Measurements from ENCODE around the gene GOSR2.
"Not testable (repeated sequence)": the region's sequence is repeated elsewhere in the genome, so short reads cannot be mapped to it uniquely, and the experiment has no call there.

The GOSR2 gene

DNA sequence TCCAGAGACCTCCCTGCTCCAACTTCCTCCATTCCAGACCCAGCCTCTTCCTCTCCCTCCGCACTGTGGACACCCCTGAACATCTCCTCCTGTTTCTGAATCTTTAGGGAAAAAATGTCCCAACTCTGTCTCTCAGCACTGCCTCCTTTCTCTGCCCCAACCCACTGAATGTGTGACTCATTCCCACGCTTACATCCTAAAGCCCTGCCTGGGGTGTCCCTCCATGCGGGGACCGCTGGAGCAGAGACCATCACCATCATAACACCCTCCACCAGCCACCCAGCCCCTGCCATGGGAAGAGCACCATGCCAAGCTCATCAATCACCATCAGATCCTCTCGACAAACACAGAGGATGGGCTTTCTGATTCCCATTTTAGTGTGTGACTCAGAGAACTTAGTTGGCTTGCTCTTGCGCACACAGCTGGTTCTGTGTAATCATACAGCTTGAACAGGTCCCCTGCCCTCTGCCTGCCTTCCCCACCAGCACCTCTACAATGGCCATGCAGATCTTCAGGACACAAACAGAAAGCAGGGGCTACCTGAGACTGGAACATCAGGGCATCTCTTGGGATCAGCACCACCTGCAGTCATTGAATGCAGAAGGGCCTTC lies 45.4 kb downstream of the GOSR2 start:
- DNase-seq, result no peak

DNA sequence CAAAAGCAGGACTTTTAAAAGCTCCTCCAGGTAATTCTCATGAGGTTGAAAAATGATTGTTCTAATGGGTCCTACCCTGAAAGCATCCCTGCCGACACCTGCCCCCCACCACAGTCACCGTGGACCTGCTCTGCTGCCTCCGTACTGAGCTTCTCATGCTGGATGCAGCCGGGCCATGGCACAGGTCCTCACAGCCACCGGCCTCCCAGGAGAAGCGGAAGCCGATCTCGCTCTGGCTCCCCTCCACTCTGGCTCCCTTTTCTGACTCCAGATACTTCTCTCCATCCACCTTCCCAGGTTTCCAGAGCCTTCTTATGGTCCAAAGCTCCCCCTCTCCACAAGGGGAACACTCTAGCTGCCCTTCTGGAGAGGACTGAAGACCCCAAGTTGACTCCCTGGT lies 45.9 kb downstream of the GOSR2 start:
- DNase-seq, result no peak

DNA sequence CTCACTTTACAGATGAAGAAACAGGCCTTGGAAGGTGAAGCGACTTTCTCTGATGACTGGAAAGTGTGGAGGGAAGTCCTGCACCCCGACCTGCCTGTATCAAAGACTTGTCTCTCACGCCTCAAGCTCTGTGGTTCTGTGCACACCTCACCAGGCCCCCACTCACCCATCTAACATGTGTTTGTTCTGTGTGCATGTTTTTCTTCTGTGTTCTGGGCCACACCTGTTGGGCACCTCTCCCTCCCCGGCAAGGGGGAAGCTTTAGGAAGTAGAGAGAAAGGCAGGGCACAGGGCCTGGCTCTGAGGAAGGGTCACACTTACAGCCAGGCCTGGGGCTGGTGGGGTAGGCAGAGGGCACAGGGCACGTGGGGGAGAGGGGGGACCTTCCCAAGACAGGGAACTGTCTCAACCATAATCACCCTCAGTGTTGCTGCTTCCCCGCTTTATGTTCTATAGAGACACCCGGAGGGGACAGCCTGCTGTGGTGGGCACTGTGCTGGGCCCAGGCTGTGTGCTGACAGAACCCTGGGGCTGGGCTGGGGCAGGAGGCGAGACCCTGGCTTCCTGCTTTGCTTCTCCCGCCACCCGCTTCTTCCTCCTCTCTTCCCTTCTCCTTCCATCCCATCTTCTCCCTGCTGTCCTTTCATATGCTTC lies 48.8 kb downstream of the GOSR2 start:
- no peak for DNase-seq

DNA sequence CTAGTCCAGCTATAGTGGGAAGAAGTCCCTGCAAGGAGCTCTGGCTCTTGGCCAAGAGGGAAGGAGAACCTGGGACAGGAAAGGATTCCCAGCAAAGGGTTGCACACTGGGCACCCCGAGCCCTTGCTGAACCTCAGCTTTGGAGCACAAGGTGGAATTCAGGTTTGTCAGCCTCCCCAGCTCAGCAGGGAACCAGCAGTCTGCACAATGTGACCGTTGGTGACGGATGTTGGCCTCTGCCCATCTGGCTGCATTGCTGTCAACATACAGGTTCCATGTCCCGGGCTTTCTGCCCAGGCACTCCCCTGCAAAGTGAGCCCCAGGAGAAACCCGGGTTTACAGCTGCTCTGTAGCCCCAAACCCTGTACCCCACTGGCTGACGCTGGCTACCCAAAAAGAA lies 49.4 kb downstream of the GOSR2 start:
- no peak for DNase-seq

DNA sequence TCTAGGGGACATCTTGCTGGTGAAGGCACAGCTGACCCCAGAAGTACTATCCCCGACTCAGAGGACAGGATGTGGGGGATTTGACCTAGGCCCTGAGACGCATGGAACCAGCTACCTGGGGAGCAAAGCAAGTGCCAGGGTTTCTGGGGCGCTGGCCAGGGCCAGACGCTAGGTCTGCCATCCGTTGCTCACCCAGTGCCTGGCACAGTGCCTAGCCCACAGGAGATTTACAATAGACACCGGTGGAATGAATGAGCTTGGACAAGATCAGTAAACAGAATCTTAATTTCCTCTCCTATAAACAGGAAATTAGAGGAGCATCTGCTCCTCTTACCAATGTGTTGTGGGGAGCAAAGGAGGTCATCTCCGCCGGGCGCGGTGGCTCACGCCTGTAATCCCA lies 51.1 kb downstream of the GOSR2 start:
- DNase-seq, result no peak

DNA sequence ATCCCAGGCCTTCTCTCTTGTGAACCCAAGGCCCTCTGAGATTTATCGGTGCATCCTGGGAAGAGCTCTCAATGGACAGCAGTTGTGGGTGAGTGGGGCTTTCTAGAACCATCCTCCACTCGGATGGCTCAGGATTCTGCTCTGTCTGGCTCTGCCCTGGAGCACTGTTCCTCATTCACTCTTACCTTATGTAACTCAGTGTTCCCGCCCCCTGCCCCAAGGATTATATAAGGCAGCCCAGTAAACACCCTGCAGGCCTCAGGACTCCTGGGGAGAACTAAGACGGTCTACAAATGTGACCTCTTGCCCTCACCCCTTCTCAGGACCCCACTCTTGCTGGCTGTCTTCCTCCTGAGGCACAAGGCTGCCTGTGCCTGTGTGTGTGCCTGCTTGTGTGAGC lies 52.3 kb downstream of the GOSR2 start:
- no peak for DNase-seq

DNA sequence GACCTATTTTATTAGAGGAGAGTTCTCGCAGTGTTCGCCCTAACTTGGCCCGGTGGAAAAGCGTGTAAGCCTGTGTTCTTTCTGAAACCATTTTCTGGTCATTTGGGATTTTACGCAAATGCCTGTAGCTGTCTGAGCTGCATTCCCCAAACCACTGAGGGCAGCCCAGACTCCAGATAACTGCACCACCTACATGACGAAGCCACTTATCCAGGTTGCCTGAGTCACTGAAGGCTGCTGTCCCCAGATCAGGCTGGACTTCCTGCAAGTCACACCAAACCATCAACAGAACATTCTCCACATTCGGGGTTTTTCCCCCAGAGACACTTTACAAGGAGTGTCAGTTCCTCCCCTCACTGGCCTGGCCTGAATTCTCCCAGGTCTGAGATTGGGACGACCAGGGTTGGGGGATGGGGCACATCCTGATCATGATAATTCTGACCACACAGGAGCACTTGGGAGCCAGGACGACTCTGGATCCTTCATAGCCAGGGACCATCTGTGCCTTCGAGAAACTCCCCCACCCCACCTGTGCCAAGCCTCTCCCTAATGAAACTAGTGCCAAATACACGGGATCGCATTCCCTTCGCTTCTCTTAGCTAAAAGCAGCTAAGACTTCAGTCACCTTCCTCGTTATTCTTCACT lies 53.8 kb downstream of the GOSR2 start:
- DNase-seq, result no peak

DNA sequence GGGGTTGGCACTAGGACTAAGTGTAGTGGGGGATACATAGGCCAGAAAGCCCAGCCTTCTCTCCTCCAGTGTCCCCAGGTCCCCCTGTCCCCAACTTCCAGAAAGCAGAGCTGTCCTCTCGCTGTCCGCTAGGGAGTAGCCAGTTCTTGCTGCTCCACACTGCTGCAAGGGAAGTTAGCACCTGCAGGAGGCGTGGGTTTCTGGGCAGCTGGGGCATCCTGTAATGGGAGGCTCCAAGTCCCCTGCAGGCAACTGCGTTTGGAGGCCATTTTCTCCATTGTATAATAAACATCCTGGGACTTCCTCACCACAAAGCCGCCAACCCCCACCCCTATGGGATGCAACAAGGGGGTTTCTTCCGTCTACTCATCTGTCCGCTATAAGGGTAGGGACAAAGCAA lies 54.4 kb downstream of the GOSR2 start:
- DNase-seq, result no peak

DNA sequence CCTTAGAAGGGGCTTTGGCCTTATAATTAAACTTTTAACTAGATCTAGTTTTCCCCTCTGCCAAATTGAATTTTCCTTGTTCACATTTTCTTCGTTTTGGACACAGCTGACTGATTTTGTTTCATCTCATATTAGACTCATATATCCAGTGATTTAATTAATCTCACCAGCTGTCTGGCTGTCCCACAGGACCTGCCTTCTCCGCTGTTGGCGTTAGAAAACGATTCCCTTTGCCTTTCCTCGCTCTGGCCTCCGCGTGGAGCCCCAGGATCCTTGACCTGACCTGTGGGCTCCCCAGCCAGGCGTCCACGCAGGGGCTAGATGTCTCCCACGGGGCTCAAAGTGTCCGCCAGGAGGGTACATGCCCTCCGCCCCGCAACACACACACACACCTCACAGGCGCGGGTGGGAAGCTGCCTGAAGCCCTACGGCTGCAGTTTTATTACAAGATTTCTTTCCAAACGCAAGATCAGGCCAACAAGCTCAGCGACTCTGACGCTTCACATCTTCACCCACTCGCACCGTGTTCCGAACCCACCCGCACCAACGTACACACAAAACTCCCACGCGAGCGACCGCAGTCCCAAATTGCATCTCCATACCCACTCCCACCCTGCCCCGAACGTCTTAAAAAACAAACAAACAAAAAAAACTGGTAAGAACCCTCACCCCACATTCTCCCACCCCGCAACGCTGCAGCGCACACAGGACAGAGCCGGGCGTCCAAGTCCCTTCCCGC lies 55.0 kb downstream of the GOSR2 start:
- DNase-seq, result no peak

DNA sequence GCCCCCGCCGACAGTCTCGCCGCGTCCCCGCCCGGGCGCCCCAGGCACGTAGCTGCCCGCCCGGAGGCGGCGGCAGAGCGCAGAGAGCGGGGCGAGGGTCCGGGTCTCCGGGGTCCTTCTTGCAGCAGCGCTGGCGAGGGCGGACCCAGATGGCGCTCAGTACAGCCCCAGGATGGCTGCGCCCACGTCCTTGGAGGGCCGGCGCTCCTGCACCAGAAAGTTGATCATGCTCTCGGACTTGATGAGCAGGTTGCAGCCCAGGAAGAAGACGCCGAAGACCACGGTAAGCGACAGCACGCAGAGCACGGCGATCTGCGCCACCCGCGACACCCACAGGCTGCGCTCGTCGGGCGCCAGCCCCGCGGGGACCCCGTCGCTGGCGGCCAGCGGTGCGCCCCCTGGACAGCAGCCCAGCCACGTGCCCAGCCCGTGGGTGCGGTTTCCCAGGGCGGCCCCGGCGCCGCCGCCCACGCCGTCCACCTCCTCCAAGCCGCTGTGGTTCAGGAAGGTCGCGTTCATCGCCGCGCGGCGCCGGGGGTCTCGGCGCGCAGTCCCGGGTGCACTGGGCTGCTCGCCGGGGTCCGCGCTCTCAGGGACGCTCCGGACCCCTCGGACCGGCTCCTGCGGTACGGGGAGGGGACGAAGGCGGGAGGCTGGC lies 55.7 kb downstream of the GOSR2 start:
- peak in 1 of 2 donors; percentile 9 for DNase-seq

DNA sequence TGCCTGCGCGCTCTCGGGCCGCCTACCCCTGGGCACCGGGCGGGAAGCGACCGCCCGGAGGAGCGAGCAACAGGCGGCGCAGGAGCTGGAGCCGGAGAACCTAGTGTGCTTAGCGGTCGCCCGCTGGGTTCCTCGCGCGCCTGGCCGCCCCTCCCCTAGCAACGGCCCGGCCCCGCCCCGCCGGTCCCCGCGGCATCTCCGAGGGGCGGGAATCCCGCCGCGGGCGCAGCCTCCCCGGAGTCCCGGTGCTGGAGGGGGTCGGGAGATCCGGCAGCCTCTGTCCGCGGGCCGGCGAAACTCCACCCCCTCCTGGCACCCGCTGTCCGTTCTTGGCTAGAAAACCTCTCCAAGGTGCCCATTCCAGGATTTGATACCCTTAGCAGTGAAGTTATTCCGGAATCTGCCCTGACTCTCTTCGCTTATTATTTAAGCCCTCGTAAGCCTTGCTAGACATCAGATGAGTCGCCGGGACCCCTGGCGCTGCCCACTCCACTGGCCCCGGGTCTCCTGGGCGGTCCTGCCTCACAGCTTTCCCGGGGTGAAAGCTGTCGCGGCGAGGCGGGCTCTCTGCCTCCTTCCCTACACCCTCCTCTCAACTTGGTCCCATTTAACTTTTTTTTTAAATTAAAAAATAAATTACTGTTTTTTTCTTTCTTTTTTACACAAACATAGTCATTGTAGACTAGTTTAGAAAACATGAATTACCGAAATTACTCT lies 56.3 kb downstream of the GOSR2 start, which contains the start of gene RPRML:
Gene RPRML, minus strand, starts transcription at position 107 of the 717 bp plus-strand sequence. CDS start 246 bp downstream, outside the sequence.
- peak in 1 of 2 donors; percentile 14 for DNase-seq

DNA sequence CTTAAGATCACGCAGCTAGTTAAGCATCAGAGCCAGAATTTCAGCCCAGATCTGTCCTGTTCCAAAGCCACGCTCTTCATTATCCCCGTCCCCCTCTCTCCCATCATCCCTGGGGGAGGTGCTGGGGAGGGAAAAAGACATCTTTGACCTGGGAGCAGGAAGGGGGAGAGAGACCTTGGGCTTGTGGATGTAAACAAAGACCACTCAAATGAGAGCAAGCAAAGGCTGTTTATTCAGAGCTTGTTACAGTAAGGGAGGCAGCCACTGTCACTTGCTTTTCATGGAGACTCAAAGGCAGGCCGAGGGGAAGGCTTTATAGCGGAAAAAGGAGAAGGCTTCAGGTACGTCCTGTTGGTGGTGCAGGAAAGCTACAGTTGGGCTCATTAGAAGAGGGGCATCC lies 59.6 kb downstream of the GOSR2 start:
- no peak for DNase-seq

DNA sequence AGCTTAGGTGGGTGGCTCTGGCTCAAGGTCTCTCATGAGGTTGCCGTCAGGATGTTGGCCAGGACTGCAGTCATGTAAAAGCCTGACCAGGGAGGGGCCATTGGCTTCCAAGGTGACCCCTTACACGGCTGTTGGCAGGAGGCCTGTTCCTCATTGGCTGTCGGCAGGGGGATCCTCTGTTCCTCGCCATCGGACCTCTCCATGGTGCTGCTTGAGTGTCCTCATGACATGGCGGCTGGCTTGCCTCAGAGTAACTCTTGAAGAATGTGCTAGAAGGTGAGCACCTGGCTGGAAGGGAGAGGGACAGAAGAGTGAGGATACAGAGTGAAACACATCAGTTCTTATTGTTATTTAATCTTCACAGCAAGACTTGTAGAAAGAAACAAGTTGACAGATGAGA lies 60.8 kb downstream of the GOSR2 start:
- DNase-seq, result no peak

DNA sequence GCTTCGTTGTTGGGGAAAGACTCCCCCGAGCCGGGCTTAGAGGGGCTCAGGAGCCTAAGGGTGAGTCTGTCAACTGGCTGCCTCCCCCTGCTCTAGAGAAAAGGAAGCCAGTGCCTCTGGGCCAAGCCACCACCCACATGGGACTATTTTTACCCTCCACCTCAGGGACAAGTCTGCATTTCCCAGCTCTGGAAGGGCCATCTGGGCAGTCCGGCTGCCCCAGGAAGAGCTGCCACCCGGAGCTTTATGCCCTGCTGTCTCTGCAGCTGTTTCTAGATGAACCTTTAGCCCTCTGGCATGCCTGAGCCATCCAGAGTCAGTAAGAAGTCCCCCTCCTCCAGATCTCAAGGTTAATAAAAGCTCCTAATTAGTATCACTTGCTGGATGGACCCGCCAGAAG lies 61.4 kb downstream of the GOSR2 start:
- no peak for DNase-seq

DNA sequence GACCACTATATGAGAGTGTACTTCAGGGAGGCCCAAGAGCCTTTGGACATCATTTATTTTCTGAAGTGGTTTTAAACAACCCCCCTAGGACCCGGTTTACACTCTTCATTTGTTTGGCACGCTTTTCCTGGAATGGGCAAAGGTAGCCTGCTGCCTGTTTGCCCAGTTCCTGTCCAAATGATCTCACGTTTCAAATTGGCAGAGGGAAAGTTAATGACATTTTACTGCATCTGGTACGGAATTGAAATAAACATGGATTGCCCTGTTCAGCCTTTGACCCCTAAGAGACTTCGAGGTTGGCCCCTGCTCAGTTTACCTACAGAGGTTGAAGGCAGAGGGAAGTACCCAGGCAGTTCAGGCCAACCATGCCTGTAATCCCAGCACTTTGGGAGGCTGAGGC lies 61.9 kb downstream of the GOSR2 start:
- no peak for DNase-seq

DNA sequence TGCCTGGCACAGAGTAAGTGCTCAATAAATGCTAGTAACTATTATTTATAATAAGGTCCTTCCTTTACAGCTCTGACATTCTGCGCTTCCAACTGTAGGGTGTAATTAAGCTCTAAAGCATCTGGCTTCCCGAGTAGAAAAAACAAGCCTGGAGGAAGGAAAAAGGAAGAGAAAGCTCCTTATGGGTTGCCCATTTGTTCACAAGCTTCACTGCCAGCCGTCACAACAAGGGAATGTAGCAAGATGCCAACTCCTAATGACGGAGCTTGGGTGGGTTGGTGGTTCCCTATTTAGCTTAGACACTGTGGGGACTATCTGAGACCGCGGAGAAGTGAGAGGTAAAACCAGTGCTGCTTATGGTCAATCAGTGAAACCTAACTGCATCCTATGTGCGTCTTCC lies 63.4 kb downstream of the GOSR2 start:
- no peak for DNase-seq

DNA sequence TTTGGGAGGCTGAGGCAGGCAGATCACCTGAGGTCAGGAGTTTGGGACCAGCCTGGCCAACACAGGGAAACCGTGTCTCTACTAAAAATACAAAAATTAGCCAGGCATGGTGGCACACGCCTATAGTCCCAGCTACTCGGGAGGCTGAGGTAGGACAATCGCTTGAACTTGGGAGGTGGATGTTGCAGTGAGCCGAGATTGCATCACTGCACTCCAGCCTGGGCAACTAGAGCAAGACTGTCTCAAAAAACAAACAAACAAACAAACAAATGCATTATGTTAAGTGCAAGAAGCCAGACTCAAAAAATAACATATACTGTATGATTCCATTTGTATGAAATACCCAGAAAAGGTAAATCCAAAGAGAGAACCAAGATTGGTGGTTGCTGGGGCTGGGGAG lies 65.0 kb downstream of the GOSR2 start:
- not testable (repeated sequence) for DNase-seq

DNA sequence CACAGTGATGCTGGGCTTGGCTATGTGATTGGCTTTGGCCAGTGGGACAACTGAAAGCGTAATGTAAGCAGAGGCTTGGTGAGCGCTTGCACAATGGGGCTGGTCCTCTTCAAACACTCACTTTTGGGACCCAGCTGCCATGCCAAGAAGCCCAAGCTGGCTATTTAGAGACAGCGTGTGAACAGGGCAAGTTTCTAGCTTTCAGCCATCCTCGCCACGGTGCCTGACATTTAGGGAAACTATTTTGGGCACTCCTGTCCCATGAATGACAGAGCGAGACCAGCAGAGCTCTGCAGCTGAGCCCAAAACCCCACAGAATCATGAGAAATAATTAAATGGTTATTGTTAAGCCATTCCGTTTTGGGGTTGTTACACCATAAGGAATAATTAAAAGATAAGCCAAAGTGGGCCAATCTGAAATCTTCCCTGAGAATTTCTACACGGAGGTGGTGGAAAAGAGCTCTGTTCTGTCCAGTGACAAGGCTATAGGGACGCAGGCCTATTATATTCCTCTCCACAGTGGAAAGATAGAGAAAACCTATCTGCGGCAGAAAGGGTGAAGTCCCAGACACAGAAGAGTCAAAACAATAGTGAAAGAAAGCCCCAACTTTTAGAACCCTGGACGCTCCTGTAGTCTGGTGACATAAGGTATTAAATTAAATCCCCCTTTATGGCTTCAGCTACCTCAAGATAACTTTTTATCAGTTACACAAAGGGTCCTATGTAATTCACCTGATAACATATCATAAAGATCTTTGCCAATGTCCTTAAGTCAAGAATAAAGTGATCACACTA lies 66.9 kb downstream of the GOSR2 start:
- DNase-seq, result no peak

DNA sequence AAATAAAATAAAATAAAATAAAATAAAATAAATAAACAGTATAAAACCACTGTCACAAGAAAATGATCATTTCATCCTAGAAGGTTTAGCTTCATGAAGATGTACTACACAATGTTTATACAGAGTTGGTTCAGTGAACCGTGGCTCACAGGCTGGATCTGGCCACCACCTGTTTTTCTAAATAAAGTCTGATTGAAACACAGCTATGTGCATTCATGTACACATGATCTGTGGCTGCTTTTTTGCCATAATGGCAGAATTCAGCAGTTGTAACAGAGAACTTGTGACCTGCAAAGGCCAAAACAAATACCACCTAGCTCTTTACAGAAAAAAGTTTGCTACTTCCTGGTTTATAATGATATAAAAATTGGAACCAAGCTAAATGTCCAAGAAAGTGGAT lies 68.7 kb downstream of the GOSR2 start:
- no peak for DNase-seq
